T-helper 22 cell (primary cell): ENCODE measurements around the gene BNIP3.
"Not testable (repeated sequence)": the region's sequence is repeated elsewhere in the genome, so short reads cannot be mapped to it uniquely, and the experiment has no call there.

ENCODE experiments used
- DNase-seq: peaks from one replicate; pipeline ENCODE4 v3.0.0-alpha.2; 2020; ENCODE audit warnings: low read depth

BNIP3 gene

DNA sequence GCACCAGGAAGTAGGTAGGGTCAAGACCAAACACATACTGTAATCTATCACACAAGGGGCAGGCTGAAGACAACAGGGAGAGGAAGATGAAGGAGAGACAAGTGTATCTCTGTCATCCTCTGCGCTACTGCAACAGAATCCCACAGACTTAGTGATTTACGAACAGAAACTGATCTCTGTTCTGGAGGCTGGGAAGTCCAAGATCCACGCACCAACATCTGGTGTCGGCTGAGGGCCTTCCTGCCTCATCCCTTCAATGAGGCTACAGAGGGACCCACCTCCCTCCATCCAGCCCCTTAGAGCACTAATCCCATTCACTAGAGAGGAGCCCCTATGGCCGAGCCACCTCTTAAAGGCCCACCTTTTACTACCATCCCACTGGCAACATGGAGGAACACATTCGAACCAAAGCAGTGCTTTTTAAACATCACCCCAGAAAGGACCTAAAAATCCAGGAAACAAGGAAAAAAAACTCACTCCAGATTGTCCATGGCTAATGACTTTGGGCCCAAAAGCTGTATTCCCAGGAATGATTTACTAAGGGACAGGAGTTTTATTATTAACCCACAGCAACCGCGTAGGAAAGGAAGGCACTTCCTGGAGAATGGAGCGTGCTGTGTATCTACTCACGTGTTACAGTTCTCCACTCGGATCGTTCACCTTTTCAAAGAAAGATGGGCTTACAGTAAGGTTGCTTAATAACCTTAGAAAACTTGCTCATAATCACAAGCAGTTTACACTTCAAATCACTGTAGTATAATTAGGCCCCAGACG is 4.2 kb downstream of the BNIP3 start:
- no peak for DNase-seq

DNA sequence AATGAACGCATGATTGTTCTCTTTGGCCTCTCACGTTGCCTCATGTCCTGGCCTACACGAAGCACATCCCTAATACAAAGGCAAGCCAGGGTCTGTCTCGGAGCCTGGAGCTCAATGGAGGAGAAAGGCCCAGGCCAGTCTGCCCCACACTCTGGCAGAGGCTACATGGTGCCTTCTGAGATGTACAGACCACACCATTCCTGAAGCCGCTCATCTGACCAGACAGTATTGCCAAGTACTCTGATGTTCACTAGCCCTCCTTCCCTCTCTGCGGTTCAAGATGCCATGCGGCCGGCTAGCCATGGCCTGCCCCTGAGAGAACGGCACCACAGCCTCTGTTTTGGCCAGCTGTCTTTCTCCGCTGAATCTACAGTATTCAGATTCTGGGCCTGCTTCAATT is 5.9 kb downstream of the BNIP3 start:
- no peak for DNase-seq

DNA sequence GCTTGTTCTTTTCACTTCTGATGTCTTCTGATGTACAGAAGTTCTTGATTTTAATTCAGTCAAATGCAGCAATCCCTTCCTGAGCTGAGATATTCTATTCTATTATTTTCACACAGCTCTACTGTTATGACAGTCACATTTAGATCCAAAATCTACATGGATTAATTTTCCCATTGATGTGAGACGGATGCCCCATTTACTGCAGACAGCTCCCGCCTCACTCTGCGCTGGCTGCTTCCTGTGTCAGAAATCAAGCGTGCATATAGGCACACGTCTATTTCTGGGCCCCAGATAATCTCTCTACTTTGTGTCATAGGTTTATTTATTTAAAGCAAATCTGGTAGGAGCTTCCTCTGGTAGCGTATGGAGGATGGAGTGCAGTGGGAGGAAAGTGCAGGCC is 6.7 kb downstream of the BNIP3 start:
- DNase-seq: no peak

DNA sequence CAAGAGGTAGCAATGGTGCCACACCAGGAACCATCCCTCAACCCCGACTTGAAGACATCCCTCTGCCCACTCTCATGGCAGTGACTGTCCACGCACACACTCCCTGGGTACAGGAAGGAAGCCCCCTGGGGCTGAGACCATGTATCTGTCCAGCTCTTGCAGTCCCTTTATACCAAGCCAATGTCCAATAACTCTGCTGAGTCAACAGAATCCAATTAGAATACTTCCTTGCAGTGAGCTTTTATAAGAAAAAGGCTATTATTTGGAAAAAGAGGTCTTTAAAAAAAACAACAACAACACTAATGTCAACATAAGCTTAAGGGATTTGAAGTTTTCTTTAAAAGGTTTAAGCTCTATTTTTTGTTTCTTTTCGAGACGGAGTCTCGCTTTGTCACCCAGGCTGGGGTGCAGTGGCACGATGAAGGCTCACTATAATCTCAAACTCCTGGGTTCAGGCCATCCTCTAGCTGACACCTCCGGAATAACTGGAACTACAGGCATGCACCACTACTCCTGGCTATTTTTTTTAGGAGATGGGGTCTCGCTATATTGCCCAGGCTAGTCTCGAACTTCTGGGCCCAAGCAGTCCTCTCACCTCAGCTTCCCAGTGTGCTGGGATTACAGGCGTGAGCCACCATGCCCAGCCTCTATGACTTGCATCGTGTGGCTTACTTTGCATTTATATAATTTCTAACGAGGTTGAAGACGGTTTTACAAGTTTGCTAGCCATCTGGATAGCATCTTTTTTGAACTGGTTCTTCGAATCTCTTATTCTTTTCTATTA is 7.5 kb downstream of the BNIP3 start:
- DNase-seq: no peak

DNA sequence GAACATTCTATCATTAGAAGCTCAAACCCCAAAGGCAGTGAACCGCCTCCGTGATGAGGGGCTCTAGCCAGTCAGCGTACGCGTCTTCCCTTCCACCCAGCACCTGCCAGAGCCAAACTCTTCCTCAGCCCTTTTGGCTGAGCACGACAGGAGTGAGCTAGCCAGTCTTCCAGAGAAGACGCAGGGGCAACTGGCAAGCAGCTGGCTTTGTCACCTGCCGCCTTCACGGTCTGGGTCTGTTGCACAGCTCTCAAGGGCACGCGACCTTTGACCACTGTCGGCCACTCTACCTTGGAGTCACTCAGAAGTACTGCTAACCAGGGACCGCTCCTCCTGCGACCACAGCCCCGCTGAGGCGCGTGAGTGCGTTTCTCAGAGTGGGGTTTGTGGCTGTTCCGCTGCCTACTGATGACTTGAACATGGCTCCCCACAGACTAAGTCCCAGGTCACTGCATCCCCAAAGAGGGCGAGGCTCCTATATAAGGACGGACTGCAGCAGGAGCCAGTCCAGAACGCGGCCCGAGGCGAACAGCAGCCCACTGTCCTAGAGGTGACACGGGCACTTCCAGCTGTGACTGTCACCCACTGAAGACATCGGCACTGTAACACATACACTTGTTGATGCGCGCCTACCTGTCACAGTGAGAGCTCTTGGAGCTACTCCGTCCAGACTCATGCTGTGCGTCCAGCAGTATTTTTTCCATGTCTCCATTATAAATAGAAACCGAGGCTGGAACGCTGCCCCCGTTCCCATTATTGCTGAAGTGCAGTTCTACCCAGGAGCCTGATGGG is 8.4 kb downstream of the BNIP3 start:
- no peak for DNase-seq

DNA sequence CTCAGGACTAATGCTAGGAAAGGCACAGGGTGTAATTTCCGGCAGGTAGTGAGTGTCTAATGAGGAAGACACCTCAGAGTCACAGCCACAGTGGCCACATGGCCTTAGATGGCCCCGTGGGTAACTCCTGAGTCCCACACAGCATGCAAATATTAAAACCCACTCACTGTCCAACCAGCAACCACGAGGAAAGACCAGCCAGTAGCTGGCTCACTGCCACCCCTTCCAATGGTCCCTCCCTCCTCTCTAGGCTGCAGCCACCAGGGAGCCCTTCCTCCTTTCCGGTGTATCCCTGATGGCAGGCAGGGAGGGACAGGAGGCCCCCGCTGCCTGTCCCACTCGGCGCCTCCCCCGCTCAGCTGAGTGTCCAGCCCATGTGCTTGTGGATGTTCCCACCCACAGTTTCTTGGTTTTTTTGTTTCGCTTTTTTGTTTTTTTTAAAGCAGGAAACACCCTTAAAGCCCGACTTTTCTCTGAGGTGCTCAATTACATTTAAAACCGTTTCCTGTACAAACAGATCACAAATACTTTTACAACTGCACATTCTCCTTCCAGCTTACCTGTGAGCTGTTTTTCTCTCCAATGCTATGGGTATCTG is 9.2 kb downstream of the BNIP3 start:
- no peak for DNase-seq

DNA sequence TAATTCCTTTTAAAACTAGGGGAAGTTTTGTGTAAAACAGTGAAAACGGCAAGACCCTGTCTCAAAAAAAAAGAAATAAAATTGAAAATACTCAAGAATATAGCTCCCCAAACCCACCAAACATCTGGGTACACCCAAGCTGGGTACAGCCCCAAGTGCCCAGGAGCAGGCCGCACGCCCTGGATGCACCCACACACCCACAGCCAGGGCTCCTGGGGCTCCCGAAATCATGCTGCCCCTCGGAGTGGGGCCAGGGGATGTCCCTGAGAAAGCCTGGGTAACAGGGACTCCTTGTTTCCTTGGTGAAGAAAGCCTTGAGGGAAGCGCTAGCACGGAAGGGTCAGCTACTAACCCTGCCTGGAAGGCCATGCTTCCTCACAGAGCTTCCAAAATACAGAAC is 10.1 kb downstream of the BNIP3 start:
- DNase-seq: no peak

DNA sequence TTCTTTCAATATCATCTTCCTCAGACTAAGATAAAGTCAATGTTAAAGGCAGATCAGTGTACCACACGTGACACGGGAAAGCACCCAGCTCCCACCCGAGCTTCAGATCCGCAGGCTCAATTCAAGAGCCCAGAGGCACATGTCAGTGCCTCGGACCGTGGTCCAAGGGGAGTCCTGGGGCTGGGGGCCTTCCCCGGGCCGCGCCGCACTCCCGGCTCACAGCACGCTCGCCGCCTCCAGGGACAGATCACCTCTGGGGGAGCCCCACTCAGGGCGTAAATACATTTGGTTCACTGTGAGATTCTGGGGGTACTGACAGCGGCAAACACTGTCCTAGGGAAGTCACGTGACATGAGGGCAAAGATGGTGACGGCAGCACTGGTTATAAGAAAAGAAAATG is 10.8 kb downstream of the BNIP3 start:
- DNase-seq: no peak

DNA sequence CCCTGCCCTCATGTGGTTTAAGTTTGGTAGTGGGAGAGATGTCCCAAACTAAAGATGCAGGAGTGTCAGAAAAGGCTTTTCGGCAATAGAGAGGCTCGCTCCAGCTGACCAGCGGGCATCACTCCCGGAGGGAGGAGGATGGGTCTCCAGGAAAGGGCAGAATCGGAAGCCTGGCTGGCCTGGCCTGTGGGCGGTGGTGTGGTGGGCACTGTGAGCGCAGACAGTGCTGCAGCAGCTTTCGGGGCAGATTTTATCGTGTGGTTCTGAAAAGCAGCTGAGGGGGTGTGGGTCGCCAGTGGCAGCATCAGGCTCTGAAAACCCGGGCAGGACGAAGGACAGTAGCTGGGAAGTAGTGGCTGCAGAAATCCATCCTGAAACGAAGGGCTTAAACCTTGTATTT is 12.8 kb downstream of the BNIP3 start:
- DNase-seq: no peak

DNA sequence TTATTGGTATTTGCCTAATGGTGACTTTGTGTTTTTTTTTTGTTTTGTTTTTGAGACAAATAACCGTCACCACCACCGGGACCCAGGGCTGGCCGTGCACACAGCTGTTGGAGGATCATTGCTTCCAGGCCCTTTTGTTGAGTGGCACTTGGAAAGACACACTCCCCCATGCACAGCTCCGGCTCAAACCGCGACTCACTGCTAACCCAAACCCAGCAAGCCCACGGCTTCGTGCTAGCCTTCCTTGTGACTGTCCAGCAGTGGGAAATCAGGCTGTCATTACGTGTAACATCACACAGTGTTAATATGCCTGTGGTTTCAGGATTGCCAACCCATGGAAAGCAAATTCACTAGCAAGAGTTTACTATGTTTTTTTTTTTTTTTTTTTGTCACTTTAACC is 17.4 kb downstream of the BNIP3 start:
- no peak for DNase-seq

DNA sequence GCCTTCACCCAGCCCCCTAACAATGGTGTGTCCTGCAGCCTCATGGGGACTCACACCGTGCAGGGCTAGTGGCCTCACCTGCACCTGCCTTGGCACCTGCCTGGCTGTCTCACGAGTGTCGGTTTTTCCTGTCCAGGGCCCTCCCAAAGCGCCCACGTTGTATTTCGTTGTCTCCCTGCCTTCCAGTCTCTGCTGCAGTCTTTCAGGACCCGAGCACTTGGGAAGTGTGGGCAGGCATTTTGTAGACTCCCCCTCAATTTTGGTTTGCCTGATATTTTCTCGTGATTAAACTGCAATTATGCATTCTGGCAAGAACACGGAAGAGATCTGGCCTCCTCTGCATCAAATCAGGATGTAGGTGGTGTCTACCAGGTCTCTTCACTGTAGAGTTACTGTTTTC is 17.9 kb downstream of the BNIP3 start:
- no peak for DNase-seq

DNA sequence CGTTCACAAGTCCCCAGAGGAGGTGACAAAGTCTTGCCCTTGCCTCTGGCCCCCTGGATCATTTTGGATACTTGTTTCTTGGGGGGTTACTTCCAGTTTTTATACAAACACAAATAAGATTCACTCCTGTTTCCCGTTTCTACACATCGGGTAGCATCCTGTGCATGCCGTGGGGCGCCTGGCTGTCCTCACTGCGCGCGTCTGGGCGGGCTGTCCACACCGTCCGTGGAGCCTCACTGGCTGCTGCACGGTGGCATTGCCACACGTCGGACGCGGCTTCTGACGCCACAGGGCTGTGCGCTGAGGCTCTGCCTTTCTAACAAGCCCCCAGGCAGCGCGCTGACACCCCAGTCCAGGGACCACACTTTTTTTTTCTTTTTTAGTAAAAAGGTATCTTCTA is 18.4 kb downstream of the BNIP3 start:
- DNase-seq: no peak

DNA sequence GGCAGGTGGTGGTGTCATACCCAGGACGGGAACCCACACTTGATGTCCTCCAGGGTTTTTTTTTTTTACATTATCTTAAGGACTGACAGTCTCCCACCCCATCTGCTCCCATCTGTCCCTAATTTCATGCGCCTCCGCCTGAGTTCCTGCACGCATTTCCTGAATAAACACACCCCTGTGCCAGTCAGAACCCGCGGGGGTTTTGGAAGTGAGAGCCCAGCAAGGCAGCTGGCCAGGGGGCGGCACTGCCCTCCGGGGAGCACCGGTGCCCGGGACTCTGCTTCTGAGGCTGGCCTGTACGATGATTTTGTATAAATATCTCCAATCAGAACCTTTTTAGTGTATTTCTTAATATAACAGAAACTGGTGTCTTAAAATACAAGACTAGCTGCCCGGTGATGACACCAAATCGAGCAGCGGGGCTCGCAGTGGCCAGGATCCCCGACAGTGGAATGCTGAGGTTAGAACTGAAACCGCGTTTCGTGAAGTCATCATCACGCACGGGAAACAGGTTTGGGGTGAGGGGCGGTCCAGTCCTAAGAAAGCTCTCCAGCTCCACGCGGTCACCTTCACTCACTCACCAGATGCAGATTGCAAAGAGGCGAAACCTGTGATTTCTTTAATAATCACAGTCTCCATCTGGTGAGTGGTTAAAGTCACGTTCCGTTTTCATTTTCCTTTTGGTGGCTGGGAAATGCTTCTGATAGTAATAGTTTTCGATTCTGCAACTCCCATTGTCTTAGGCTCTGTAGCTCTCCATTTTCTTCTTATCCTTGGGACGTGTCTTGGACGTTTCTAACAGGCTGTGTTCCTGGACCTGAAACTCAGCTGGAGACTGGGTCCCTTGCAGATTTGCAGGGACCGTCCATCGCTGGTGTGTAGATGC is 19.7 kb downstream of the BNIP3 start:
- DNase-seq: no peak

DNA sequence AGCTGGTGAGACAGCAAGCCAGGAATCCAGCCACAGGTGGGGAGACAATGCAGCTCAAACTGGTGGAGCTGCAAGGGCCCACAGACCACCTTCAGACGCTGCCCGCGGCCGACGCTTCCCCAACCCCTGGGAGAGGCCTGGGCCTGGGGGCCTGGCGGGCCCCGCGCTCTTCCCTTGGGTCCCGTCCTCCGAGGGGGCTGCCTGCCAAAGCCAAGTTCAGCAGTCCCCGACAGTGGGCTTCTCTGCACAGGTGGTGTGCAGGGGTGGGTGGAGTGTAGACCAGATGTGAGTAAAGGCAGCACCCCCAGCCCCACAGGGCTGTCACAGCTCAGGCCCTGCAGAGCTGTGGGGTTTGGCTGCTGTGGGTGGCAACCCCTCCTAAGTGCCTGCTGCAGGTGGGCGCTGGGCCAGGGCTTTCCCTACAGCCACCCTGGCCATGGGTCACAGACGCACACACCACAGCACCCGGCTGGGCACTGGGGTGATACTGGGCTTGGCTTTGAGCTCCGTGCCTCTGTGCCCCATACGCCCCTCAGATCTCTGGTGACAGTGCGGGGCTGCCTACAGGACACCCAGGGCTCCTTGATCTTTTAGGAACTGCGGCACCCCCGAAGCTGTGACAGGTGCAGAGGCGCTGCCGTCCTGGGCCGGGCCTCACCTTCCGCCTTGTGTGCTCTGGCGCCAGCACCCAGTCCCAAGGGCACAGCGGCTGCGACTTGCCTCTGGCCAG is 20.5 kb downstream of the BNIP3 start:
- no peak for DNase-seq

DNA sequence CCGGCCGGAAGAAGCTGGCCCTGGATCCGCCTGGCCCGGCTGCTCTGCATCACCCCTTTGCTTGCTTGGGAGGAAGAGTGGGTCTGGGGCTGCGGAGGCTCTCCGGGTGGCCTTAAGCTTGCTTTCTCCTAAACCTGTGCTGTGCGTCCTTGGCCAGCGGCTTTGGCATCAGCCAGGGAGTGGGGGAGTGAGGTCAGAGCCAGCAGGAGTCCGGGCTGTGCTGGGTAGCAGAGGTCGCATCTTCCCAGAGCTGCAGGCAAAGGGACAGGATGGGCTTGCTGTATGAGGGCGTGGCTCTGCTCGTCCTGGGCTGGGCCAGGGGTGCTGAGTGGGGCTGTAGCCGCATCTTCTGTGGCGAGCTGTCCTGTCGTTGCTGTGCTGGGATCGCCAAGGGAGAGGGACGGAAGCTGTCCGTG is 21.1 kb downstream of the BNIP3 start:
- no peak for DNase-seq

DNA sequence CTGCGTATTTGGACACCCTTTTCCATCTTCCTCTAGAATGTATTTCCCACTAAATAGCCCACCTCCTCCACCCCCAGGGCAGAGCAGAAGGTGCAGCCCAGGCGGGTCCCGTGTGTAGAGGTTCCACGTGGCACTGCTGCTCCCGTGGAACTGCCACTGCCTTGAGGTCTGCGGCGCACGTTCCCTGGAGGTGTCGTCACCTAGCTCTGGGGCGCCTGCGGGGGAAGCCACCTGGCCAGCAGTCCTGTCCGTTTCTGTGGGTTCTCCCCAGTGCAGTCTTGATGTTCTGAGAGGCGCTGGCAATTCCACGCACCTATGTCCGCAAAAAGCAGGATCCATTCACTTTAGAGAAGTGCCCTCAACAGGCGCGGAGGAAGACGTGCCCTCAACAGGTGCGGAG is 21.9 kb downstream of the BNIP3 start:
- DNase-seq: no peak

DNA sequence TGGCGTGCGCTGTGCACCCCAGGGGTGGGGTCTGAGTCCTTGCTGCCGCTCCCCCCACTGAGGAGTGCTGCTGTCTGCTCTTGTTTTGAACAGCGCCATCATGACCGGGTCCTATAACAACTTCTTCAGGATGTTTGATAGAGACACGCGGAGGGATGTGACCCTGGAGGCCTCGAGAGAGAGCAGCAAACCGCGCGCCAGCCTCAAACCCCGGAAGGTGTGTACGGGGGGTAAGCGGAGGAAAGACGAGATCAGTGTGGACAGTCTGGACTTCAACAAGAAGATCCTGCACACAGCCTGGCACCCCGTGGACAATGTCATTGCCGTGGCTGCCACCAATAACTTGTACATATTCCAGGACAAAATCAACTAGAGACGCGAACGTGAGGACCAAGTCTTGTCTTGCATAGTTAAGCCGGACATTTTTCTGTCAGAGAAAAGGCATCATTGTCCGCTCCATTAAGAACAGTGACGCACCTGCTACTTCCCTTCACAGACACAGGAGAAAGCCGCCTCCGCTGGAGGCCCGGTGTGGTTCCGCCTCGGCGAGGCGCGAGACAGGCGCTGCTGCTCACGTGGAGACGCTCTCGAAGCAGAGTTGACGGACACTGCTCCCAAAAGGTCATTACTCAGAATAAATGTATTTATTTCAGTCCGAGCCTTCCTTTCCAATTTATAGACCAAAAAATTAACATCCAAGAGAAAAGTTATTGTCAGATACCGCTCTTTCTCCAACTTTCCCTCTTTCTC is 26.0 kb downstream of the BNIP3 start:
- no peak for DNase-seq

DNA sequence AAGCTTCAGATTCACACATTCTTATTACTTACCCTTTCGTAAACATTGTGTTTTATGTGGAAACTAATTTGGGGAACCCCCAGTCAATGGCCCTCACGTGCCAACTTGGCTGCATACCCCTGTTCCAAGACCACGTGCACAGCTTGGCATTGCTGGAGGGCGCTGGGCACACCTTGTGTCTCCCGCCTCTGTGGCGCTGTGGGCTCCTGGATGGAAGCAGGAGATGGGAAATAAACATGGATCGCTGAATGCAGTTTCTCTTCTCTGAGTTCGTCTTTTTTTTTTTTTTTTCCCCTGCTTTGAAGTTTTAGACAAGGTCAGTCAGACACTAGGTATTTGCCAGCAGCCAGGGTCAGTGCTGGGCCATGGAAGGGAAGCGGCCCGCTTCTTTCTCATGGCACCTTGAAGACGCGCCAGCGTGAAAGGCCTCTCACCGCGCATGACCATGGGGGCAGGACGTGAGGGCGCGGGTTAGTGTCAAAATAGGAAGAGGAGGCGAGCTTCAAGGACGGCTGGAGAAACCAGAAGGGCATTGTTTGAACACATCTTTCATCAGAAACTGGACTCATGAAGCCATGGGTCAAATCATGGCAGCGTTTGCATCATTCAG is 27.3 kb downstream of the BNIP3 start:
- DNase-seq: no peak

DNA sequence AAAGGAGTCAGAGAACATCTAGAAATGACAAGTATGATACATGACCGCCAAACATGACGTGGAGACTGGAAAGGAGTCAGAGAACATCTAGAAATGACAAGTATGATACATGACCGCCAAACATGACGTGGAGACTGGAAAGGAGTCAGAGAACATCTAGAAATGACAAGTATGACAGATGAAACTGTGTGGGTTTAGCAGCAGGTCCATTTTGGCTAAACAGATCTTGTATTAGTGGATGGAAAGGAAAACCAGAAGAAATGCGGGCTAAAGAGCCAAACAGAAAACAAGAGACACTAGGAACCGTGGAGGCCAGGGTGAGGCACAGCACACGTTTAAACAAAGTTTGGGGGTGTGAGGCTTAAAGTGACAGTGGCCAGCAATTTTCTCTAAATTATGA is 31.8 kb downstream of the BNIP3 start:
- not testable (repeated sequence) for DNase-seq
